Left lobe of liver (tissue), 2 donors: ENCODE data around the gene PCA3. TPM values are rescaled to one million over a fixed set of nuclear protein-coding genes. Genes with fewer than 3 reads are reported as not detected.

Experiments used
- ATAC-seq: fragments of 200-7000 bp; cut with Tn5 transposase; one replicate; pipeline ENCODE4 v1.9.1; 2020; ENCODE audit warnings: mild to moderate bottlenecking, moderate library complexity
- DNase-seq: peaks from one replicate; pipeline ENCODE4 v3.0.0-alpha.2; 2020; ENCODE audit warnings: low spot score
- total RNA-seq: library from RNA; stranded (reverse); gene quantifications from one replicate; pipeline ENCODE4 v1.2.1, GENCODE V29; 2021
- donor health status: DM: no; HTN: no; CAD: no; lungs with moderate emphysema.
- donor health status: DM: no; HTN: yes; CAD: no.

PCA3 gene
- total RNA-seq, 1 donor from 2014 or later: 0.60 TPM

DNA sequence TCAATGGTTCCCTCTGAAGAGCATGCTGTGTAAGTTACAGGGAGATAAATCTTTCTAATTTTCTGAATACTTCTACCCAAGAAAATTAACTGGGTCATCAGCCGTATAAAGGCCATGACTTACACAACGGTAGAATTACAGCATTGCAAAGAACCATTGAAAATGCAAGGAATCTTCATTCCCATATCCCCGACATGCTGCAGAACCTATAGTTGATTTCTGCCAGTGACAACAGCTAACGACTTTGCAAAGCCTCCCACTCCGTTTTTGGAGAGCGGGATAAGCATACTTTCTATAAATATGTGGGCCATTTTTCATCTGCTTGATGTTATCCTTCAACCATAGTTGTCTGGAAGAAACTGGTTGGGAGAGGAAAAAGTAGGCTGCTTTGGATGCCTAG lies 56.2 kb downstream of the PCA3 start:
- ATAC-seq (no peak), DNase-seq (no peak)

GRCh38 chr9:76827296-76828080 lies 63.2 kb downstream of the PCA3 start:
- no peak for DNase-seq
- ATAC-seq: no peak

GRCh38 chr9:76828447-76828846 lies 64.2 kb downstream of the PCA3 start:
- no peak for DNase-seq
- no peak for ATAC-seq

GRCh38 chr9:76835571-76836283 lies 71.5 kb downstream of the PCA3 start:
- ATAC-seq (no peak), DNase-seq (no peak)

Other genes starting within 250 kb of the PCA3 start
- 0.78 TPM for gene PRUNE2, start 141.7 kb downstream of the PCA3 start, total RNA-seq